Stimulated activated CD4-positive, alpha-beta T cell treated with anti-CD3 and anti-CD28 coated beads, Interleukin-15, amount 100 ng/mL, for 24 hours (primary cell): ENCODE data around the gene KCNT1.

Source experiments
- DNase-seq: peaks from one replicate; pipeline ENCODE4 v3.0.0-alpha.2; 2020

Gene KCNT1

DNA sequence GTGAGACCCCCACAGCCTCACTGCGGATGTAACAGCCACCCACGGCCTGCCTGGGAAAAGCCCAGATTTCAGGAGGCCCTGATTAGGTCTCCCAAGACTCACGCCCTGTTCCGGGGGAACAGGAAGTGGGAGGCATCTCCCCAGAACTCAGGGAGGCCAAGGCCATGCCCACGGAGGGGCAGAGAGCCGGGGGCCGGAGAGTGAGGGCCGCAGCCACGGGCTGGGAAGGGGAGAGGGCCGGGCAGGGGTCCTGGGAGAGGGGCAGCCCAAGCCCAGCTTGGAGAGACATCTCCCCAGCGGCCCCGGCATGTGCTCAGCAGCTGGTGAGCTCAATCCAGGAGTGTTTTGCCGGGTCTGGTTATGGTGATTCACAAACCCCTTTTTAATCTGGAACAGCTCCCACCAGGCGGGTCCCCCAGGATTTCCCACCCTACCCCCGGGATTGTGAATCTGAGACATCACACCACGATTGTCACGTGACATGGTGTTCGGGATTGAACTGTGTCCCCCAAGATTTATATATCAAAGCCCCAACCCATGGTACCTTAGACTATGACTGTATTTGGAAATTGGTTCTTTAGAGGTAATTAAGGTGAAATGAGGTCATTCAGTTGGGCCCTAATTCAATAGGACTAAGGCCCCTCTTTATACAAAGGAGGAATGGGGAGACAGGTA, 26.6 kb downstream of the KCNT1 start:
- DNase-seq, result no peak

DNA sequence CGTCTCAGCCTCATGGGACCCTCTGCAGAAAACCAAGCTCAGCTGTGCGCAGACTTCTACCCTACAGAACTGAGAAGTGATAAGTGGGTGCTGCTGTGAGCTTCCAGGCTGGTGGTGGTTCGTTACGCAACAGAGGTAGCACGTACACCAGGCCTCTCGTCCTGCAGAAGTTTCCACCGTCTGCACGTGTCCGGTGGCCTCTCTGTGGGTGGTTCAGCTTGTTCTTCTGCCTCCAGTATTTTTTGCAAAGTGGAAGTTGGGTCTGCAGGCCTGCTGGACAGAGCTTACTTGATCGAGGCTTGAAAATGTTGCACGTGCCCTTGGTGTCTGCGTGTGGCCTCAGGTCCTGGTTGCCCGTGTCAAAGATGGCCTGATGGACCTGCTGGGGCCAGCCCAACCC, 27.5 kb downstream of the KCNT1 start:
- no peak for DNase-seq

DNA sequence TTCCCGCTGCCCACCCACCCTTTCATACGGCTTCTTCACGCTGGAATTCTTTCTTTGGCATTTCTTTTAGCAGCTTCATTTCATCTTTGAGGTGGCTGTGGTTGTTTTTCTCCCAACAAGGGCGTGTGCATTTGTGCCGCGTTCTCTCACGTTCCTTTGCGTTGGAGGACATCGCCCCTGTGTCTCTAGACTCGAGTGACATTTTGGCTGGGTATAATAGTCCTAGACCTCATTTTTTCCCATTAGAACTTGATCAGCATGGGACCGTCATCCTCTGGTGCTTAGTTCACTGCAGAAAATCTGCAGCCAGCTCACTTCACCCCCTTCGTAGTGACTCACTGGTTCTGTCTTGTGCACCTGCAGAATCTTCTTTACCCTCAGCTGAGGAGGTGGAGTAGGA, 29.5 kb downstream of the KCNT1 start:
- no peak for DNase-seq

DNA sequence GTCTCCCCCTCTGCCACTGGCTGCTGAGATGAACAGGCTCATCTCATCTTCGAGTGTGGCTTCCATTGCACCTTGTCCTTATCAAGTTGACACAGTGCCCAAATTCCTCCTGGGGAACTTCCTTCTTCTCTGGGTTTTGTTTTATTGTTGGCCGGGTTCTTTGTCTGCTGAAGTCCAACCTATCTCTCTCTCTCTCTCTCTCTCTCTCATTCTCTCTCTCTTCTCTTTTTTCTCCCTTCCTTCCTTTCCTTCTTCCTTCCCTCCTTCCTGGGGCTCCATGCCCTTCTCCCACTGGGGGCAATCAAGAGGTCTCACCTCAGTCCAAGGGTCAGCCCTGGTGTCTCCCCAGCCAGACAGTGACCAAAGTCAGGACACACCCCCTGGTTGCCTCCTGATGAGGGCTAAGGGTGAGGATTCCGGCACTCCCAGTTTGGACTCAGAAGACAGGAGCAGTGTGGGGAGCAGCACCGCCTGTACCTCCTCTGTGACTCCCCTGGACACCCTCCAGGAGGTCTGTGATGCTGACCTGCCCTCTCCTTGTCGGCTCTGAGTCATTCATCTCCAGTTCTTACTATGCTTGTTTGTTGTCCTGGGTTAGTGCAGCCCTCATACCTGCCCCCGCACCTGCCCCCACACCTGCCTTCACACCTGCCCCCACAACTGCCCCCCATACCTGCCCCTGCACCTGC, 30.7 kb downstream of the KCNT1 start:
- DNase-seq, result no peak

- no peak for DNase-seq
These were observed 32.7 kb downstream of the KCNT1 start for GRCh38 chr9:135734616-135735144.

- DNase-seq, result no peak
These were observed 34.4 kb downstream of the KCNT1 start for GRCh38 chr9:135736272-135736978.

DNA sequence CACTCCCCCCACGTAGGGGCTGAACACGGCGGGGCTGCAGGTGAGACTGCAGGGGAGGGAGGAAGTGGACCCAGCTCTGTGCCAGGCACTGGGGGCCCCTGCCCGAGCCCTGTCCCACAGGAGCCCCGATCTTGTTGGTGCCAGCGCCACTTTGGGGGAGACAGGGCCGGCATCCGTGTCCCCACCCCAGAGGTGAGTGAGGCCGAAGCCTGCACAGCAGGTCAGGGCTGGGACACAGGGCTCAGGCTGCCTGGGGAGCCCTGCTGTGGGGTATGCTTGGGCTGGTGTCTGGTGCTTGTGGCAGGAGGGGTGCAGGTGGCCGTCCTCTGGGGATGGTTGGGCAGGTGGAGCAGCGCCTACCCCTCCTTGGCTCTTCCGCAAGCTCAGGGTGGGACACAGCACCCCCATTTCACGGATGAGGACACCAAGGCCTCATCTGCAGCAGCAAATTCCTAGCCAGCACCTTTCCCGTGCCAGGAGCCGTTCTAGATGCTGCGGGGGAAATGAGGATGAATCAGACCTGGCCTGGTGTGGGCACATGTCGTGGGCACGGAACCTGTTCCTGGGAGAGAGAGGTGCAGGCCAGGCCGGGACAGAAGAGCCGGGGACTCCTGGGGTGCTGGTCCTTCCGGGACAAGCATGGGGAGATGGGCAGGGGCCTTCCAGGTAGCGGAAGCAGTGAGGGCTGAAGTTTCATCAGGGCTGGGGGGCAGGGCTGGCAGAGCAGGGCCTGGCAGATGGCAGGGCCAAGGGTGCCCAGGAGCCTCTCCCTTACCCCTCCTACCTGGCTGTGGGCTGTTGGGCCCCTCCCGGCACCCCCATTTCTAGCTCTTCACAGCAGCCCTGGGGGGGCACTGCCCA, 35.2 kb downstream of the KCNT1 start:
- no peak for DNase-seq

GRCh38 chr9:135737840-135738521, 36.0 kb downstream of the KCNT1 start:
- no peak for DNase-seq

DNA sequence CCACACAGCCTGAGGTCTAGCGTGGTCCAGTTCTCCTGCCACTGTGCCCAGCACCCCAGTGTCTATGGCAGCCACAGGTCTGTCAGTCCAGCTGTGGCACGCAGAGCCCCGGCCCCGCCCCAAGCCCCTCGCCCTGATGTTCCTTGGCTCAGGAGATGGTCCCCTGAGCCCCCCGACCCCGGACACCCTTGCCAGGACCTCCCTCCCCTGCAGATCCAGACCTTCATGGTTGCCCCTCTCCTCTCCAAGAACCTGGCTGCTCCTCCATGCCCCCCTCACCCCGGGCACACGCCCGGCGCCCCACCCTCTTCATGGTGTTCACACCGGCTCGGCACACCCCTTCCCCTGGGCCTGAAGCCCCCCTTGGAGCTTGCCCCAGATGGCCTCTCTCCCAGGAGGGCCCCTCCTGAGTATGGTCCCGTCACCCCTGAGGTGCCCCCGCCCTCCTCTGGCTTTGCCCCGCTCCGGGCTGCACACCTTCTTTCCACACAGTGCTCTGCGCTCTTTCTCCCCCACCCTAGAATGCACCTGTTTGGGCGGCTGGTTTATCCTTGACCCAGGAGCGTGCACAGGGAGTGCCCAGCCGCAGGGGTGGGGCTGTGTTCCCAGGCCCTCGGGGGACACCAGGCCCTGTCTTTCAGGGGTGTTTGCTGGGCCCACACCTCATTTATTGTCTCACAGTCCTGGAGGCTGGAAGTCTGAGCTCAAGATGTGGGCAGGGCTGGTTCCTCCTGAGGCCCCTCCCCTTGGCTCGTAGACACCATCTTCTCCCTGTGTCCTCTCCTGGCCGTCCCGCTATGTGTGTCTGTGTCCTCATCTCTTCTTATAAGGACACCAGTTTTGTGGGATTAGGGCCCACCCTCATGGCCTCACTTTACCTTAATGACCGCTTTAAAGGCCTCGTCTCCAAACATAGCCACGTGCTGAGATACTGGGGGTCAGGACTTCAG, 37.6 kb downstream of the KCNT1 start:
- no peak for DNase-seq

DNA sequence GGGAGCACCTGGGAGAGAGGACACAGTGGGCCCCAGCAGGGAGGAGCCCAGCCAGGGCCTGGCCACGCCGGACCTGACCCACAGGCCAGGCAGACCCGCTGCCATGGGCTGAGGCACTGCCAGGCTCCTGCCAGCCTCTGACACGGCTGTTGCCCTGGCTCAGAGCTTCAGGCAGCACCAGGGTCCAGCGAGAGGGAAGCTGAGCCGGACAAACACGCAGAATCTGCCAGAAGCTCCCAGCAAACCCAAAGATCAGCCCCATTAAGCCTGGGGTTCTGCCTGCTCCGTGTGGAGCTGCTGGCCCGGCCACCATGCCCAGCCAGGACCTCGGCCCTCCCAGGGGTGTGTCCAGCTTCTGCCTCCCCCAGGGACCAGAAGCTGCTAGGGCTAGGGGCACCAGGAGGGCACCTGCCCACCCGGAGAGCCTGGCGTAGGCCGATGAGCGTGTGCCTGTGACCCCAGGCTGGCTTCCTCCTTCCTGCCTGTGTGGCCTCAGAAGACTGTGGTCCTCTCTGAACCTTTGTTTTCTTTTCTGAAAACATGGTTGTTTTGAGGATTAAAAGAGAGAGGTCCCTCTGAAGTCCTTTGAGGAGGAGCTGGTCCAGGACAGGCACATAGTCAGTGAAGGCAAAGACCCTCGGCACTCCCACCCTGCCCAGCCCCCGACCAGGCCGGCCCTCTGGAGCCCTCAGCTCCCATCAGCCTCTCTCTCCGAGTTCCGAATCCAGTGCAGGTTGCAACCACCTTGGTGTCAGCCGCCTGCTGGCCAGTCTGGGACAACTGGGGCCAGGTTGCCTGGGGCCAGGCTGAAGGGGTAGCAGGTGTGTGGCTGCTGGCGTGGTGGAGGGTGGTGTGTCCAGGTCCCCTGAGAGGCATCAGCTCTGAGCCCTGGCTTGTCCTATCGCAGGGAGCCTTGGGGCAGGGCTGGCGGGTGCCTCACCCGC, 39.6 kb downstream of the KCNT1 start:
- no peak for DNase-seq

GRCh38 chr9:135743021-135743420, 41.0 kb downstream of the KCNT1 start:
- DNase-seq, result no peak

GRCh38 chr9:135743546-135744332, 41.8 kb downstream of the KCNT1 start:
- DNase-seq, result no peak

DNA sequence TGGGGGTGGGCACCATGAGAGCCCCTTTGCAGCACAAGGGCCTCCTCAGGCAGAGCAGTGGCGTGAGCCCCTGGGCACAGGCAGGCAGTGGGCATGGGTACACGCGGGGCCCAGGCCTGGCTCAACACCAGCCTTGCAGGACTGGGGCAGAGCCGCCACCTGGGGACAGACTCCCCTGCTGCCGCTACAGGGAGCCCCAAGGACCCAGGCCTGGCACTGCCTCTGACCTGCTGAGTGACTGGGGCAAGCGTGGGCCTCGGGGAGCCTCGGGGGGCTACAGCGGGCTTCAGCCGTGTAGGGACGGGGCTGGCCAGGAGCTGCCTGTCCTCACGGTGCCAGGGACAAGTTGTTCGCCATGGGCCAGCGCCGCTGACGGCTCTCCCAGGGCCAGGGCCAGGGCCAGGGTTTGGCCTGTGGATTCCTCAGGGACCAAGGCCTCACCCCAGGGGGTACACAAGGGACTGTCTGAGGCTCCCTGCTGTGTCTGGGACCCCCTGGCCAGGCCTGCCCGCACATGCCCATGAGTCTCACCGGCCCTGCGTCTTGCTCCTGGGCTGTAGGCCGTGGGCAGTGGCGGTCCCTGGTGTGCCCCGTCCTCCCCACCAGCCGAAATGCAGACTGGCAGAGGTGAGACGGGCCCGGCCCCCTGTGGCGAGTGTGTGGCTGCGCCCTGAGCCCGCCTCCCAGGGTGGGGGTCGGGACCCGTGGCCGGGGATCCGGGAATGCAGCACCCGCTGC, 42.5 kb downstream of the KCNT1 start:
- DNase-seq, result no peak

GRCh38 chr9:135745189-135745588, 43.2 kb downstream of the KCNT1 start:
- DNase-seq, result no peak

- no peak for DNase-seq
These were observed 43.8 kb downstream of the KCNT1 start for GRCh38 chr9:135745686-135746324.

- DNase-seq, result no peak
These were observed 44.6 kb downstream of the KCNT1 start for GRCh38 chr9:135746565-135746964.

GRCh38 chr9:135747311-135747710, 45.3 kb downstream of the KCNT1 start:
- no peak for DNase-seq

DNA sequence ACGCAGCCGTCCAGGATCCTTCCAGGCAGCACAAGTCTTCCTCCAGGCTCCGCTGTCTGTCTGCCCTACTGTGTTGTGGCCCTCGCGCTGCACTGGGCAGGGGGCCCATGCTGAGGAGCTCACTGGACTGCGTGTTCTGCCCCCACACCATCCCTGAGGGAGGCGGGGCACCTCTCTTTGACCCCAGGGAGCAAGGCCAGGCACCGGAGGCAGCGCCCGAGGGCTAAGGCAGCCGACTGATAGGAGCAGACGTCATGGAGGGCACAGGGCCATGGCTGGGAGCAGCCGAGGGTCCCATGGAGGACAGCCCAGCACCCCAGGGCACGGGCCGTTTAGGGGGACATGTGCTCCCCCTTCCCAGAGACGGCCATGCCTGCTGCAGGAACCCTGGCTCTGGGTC, 46.7 kb downstream of the KCNT1 start:
- DNase-seq, result no peak
